ENCODE data around the gene ARID5B.
"Not testable (repeated sequence)": the region's sequence is repeated elsewhere in the genome, so short reads cannot be mapped to it uniquely, and the experiment has no call there.

The ARID5B gene

GRCh38 chr10:61900829-61901792 is at the start of gene ARID5B:
TSS of gene ARID5B (plus strand) at chr10:61901699. CDS start at chr10:61901710, 11 bp downstream.
- peak; percentile 58 for DNase-seq

- DNase-seq = no peak
Measured at GRCh38 chr10:61852261-61852660, 49.2 kb upstream of the ARID5B start.

GRCh38 chr10:61855771-61856170 is 45.7 kb upstream of the ARID5B start:
- no peak for DNase-seq

- no peak for DNase-seq
Measured at GRCh38 chr10:61857746-61858145, 43.8 kb upstream of the ARID5B start.

GRCh38 chr10:61859786-61860185 is 41.7 kb upstream of the ARID5B start:
- no peak for DNase-seq

- DNase-seq = no peak
Measured at GRCh38 chr10:61860964-61861758, 40.3 kb upstream of the ARID5B start.

- no peak for DNase-seq
Measured at GRCh38 chr10:61863981-61864380, 37.5 kb upstream of the ARID5B start.

- DNase-seq = no peak
Measured at GRCh38 chr10:61866700-61867368, 34.7 kb upstream of the ARID5B start.

- not testable (repeated sequence) for DNase-seq
Measured at GRCh38 chr10:61867374-61867773, 34.1 kb upstream of the ARID5B start.

GRCh38 chr10:61867817-61868216 is 33.7 kb upstream of the ARID5B start:
- not testable (repeated sequence) for DNase-seq

- no peak for DNase-seq
Measured at GRCh38 chr10:61869041-61869675, 32.3 kb upstream of the ARID5B start.

GRCh38 chr10:61869774-61870525 is 31.5 kb upstream of the ARID5B start:
- DNase-seq = no peak

- no peak for DNase-seq
Measured at GRCh38 chr10:61870526-61870895, 31.0 kb upstream of the ARID5B start.

GRCh38 chr10:61871487-61871886 is 30.0 kb upstream of the ARID5B start:
- no peak for DNase-seq

GRCh38 chr10:61877887-61878739 is 23.4 kb upstream of the ARID5B start:
- no peak for DNase-seq

GRCh38 chr10:61878740-61879068 is 22.8 kb upstream of the ARID5B start:
- DNase-seq = no peak

GRCh38 chr10:61882621-61883370 is 18.7 kb upstream of the ARID5B start:
- DNase-seq = no peak

GRCh38 chr10:61883371-61884025 is 18.0 kb upstream of the ARID5B start:
- no peak for DNase-seq

GRCh38 chr10:61887772-61888171 is 13.7 kb upstream of the ARID5B start:
- DNase-seq = no peak

GRCh38 chr10:61888744-61889143 is 12.8 kb upstream of the ARID5B start:
- DNase-seq = no peak
